GM13976 (cell line): ENCODE data around the gene GCHFR.
A peak's percentile ranks its signal among the peaks of the same experiment; 100 is the strongest.

Experiments
- DNase-seq: peaks from one replicate; pipeline ENCODE4 v3.0.0; 2012; ENCODE audit warnings: low spot score
- in situ Hi-C: fragments of 300-500 bp; cut with MboI; formaldehyde crosslinking; loops from one replicate; pipeline ENCODE4 v1.12.0; 2022; ENCODE audit warnings: low sequenced_read_pairs, mixed read lengths, inconsistent platforms; ENCODE audit not compliant: unreplicated experiment
- TF ChIP-seq, protein P1 (sequence below): IDR thresholded peaks from 2 replicates; pipeline ENCODE4 v1.5.1; 2012; ENCODE audit warnings: borderline replicate concordance, mild to moderate bottlenecking; ENCODE audit not compliant: insufficient read depth; ENCODE audit errors: extremely low read depth, missing control alignments, control extremely low read depth

GCHFR gene

DNA sequence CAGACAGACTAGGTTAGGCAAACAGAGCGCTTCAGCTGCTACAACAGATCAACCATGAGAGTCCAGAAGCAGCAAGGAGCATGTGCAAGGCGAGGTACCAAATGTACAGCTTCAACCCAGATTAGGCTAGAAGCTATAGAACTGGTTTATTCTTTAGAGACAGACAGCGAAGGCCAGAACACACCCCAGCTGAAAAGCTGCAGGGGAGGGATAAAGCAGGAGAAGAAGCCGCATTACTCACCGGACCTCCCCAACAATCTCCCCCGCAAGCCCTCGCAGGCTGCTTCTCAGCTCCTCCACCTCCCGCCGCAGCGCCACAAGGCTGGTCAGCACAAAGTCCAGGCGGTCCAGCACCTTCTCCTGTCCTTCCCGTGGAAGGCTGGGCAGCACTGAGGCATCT lies 12.1 kb upstream of the GCHFR start:
- TF ChIP-seq, protein P1, sequence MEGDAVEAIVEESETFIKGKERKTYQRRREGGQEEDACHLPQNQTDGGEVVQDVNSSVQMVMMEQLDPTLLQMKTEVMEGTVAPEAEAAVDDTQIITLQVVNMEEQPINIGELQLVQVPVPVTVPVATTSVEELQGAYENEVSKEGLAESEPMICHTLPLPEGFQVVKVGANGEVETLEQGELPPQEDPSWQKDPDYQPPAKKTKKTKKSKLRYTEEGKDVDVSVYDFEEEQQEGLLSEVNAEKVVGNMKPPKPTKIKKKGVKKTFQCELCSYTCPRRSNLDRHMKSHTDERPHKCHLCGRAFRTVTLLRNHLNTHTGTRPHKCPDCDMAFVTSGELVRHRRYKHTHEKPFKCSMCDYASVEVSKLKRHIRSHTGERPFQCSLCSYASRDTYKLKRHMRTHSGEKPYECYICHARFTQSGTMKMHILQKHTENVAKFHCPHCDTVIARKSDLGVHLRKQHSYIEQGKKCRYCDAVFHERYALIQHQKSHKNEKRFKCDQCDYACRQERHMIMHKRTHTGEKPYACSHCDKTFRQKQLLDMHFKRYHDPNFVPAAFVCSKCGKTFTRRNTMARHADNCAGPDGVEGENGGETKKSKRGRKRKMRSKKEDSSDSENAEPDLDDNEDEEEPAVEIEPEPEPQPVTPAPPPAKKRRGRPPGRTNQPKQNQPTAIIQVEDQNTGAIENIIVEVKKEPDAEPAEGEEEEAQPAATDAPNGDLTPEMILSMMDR = no peak
- in situ Hi-C loops = no loop called here
- DNase-seq = no peak

DNA sequence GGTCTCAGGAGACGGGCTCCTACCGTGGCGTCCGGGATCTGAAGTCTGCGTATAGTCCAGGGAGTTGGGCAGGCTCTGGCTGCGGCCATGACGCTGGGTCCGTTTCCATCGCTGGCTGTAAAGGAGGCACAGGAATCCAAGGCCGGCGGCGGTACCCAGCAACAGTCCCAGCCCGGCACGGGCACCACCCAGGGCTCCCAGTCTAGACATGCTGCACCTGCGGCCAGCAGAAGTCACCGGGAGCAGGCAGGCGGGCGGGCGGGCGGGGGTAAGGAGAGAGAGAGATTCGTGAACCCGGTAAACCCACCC lies 9.3 kb upstream of the GCHFR start:
- in situ Hi-C loops = no loop called here
- TF ChIP-seq, protein P1 = no peak
- peak; percentile 52 for DNase-seq

DNA sequence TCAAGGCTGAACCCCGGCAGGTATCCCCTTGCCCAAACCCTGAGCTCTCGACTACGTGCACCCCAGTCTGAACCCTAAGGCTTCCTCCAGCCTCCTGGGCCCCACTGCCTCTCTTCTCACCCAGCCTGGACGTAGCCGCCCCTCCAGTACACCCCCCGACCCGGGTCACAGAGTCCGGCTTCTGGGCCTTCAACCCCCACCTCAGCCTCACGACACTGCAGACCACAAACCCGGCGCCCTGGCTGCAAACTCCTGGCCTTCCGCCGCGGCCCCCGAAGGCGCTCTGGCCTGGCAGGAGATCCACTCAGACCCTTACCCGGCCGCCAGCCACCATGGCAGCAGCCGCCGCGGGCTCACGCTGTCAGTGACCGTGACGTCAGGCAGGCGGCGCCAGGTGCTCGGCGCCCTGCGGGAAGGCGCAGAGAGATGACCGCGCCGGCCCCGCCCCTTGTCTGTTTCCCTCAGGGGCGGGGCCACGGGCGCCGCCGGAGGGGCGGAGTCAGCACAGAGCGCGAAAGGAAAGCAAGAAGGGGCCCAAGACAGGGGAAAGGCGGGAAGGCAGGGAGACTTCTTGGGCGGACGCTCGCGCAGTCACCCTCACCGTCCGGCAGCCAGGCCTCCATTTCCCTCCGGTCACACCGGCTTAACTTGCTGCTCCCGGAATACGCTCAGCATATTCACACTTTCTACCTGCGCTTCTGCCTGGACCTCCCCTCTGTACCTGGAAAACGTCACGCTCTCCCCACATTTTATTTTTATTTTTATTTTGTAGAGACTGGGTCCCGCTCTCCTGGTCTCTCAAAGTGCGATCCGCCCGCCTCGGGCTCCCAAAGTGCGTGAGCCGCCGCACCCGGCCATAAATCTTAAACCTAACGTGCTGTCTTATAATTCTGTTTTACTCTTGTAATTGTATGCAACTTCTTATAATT lies 8.7 kb upstream of the GCHFR start, which contains the start of gene RMDN3:
TSS of gene RMDN3 (minus strand) at position 372 of the 929 bp plus-strand sequence. CDS start 471 bp downstream, outside the sequence.
- DNase-seq = peak; percentile 98
- in situ Hi-C loops = no loop called here
- TF ChIP-seq, protein P1 = no peak

DNA sequence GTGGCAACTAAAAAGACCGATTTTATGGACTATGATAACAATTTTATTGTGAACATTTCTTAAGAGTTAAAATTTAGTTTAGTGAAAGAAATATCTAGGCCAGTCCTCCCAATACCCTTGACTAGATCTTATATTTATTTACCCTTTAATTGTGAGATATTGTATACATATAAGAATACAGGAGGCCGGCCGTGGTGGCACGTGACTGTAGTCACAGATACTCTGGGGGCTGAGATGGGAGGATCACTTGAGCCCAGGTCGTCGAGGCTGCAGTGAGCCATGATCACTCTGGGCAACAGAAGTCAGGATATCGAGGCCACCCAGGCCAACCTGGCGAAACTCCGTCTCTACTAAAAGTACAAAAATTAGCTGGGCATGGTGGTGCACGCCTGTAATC lies 8.1 kb upstream of the GCHFR start:
- TF ChIP-seq, protein P1 = no peak
- in situ Hi-C loops = no loop called here
- no peak for DNase-seq

DNA sequence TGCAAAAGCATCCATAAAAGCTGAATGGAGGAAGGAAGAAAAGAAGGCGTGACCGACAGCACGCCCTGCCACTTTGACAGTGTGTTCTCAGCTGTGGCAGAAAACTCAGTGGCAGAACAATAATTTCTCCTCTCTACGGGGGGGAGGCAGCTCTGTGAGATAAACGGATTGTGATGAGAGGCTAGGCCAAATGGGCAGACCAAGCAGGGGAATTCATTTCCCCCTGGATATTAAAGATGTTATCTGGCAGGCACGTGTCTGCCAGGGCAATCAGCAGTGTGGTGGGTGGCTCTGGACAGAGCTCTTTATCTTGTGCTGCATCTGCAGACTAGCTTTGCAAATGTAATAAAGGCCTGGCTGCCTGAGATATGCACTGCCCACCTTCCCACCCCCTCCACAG lies 6.9 kb upstream of the GCHFR start:
- TF ChIP-seq, protein P1 = no peak
- in situ Hi-C loops = no loop called here
- no peak for DNase-seq

DNA sequence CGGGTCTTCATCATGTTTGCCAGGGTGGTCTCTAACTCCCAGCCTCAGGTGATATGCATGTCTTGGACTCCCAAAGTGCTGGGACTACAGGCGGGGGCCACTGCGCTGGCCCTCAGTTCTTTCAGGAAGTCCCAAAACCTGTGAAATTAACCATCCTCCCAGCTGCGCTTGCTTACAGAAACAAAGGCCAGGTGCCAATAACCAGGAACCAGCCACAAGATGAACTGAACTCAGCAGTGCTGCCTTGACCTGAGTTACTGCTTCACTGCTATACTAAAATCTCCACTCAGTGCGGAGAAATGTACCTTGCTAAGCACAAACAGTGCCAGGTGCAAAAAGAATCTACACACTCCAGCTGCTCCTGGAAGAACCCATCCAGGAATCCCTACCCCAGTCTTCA lies 3.9 kb upstream of the GCHFR start:
- in situ Hi-C loops = no loop called here
- no peak for DNase-seq
- TF ChIP-seq, protein P1 = no peak
